GM21381 (cell line): ENCODE measurements around the gene TCIRG1.

Source experiments
- ATAC-seq: cut with Tn5 transposase; IDR thresholded peaks from one replicate; pipeline ENCODE4 v1.9.1; 2021; ENCODE audit warnings: mild to moderate bottlenecking, moderate library complexity; ENCODE audit not compliant: unreplicated experiment

Gene TCIRG1

GRCh38 chr11:68037411-68038225 lies 1.2 kb upstream of the TCIRG1 start:
- ATAC-seq: no peak

- ATAC-seq: no peak
Observed at GRCh38 chr11:68038226-68038717, 553 bp upstream of the TCIRG1 start.

- no peak for ATAC-seq
Observed at GRCh38 chr11:68039526-68040086, 781 bp downstream of the TCIRG1 start.

GRCh38 chr11:68040101-68040956 lies 1.5 kb downstream of the TCIRG1 start:
- ATAC-seq: peak; percentile 45

GRCh38 chr11:68040957-68041591 lies 2.2 kb downstream of the TCIRG1 start:
- no peak for ATAC-seq

GRCh38 chr11:68041617-68042218 lies 2.9 kb downstream of the TCIRG1 start:
- no peak for ATAC-seq

GRCh38 chr11:68042219-68043028 lies 3.6 kb downstream of the TCIRG1 start:
- no peak for ATAC-seq

GRCh38 chr11:68043029-68043348 lies 4.2 kb downstream of the TCIRG1 start:
- no peak for ATAC-seq

GRCh38 chr11:68043349-68044144 lies 4.7 kb downstream of the TCIRG1 start:
- ATAC-seq: no peak

- ATAC-seq: no peak
Observed at GRCh38 chr11:68044145-68044813, 5.5 kb downstream of the TCIRG1 start.

- ATAC-seq: no peak
Observed at GRCh38 chr11:68044898-68045351, 6.1 kb downstream of the TCIRG1 start.

GRCh38 chr11:68047437-68048290 lies 8.8 kb downstream of the TCIRG1 start:
- no peak for ATAC-seq

GRCh38 chr11:68048681-68049508 lies 10.1 kb downstream of the TCIRG1 start:
- no peak for ATAC-seq

- ATAC-seq: no peak
Observed at GRCh38 chr11:68049509-68050370, 10.9 kb downstream of the TCIRG1 start.

- no peak for ATAC-seq
Observed at GRCh38 chr11:68050371-68050841, 11.6 kb downstream of the TCIRG1 start.
